NK-92 (cell line): Measurements from ENCODE around the gene LIPK.
"Not testable (repeated sequence)": the region's sequence is repeated elsewhere in the genome, so short reads cannot be mapped to it uniquely, and the experiment has no call there.

ENCODE experiments used
- DNase-seq: peaks from one replicate; lab custom pipeline; 2025; ENCODE audit not compliant: unreplicated experiment; lab: John Stamatoyannopoulos, UW

The LIPK gene, protein sequence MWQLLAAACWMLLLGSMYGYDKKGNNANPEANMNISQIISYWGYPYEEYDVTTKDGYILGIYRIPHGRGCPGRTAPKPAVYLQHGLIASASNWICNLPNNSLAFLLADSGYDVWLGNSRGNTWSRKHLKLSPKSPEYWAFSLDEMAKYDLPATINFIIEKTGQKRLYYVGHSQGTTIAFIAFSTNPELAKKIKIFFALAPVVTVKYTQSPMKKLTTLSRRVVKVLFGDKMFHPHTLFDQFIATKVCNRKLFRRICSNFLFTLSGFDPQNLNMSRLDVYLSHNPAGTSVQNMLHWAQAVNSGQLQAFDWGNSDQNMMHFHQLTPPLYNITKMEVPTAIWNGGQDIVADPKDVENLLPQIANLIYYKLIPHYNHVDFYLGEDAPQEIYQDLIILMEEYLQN

GRCh38 chr10:88705958-88706357, at the start of gene LIPK:
LIPK (plus strand) TSS chr10:88706249; CDS start chr10:88724544, 18,295 bp downstream.
- DNase-seq = no peak

- no peak for DNase-seq
Measured at GRCh38 chr10:88657901-88658300, 48.1 kb upstream of the LIPK start.

DNA sequence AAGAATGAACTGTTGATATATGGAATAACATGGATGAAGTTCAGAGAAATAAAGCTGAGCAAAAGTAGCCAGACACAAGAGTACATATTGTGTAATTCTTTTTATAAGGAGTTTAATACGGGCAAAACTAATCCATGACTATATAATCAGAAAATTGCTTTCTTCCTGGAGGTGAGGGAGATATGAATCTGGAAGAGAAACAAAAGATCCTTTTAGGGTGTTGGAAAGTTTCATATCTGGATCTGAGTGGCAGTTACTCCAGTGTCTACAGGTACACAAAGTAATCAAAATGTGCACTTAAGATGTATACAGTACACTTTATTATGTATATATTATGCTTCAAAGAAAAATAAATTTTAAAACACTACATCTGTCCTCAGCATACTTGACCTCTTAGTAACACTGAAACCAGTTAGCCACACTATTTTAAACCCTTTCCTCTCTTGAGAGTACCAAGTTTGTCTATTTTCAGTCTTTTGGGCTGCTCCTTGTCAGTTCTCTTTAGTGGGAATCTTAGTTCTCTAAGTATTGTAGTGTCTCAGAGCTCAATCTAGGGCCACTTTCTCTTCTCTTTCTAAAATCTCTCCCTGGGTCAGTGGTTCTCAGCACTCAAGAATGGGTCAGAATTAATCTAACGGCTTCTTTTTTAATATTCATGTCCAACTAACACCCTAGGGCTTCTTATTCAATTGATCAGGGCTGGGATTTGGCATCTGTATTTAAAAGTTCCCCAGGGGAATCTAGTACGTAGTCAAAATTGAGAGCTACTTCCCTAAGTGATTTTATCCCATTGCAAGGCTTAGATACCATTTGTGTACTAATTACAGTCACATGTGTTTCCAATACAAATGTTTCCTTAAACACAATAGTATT, 46.1 kb upstream of the LIPK start:
- DNase-seq = no peak

- no peak for DNase-seq
Measured at GRCh38 chr10:88660598-88660884, 45.5 kb upstream of the LIPK start.

- DNase-seq = no peak
Measured at GRCh38 chr10:88661018-88661417, 45.0 kb upstream of the LIPK start.

GRCh38 chr10:88661577-88661976, 44.5 kb upstream of the LIPK start:
- DNase-seq = no peak

DNA sequence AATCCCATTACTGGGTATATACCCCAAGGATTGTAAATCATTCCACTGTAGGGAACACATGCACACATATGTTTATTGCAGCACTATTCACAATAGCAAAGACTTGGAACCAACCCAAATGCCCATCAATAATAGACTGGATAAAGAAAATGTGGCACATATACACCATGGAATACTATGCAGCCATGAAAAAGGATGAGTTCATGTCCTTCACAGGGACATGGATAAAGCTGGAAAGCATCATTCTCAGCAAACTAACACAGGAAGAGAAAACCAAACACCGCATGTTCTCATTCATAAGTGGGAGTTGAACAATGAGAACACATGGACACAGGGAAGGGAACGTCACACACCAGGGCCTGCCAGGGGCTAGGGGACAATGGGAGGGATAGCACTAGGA, 42.9 kb upstream of the LIPK start:
- not testable (repeated sequence) for DNase-seq

- DNase-seq = no peak
Measured at GRCh38 chr10:88664142-88664541, 41.9 kb upstream of the LIPK start, which contains the start of gene LIPF. LIPF (plus strand) TSS chr10:88664442; CDS start chr10:88667298, 2,856 bp downstream.

DNA sequence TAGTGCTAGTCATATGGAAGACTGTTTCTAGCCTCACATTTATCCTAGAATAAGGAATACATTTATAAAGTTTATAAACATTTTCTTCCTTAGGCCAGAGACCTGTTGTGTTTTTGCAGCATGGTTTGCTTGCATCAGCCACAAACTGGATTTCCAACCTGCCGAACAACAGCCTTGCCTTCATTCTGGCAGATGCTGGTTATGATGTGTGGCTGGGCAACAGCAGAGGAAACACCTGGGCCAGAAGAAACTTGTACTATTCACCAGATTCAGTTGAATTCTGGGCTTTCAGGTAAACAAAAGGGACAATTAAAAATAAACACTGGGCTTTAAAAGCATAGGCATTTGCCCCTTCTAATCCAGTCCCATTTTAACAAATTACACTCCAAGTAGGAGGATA, 37.6 kb upstream of the LIPK start:
- DNase-seq = no peak

DNA sequence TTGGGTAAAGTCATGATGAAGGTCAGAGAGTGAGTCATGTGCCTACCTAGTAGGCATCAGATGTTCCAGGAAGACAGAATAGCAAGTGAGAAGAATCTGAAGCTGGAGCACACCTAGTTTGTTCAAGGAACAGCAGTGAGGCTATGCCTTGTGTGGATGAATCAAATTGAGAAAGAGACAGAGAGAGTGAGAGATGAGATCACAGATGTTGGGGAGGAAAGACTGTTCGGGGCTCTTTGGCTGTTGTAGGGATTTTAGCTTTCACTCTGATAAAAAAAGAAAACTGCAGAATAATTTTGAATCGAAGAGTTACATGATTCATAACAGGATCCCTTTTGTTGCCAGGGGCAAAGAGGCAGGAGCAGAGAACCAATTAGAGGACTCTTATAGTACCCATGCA, 35.6 kb upstream of the LIPK start:
- no peak for DNase-seq

DNA sequence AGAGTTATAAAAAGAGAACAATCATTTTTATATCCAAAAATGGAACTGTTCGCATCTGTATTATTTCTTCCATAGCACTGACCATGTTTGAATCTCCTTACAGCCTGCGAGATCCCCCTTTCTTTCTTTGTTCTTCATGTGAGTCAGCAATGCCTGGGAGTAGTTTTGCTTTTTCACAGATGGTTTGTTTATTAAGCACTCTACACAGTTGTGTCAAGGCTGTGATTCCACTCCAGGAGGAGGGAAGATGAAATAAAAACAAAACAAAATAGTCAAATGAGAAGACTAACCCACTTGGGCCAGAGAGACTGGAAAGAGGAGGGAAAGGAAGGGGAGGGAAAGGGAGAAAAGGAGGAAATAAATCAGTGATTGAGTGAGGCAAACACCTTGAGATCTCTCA, 34.0 kb upstream of the LIPK start:
- no peak for DNase-seq

DNA sequence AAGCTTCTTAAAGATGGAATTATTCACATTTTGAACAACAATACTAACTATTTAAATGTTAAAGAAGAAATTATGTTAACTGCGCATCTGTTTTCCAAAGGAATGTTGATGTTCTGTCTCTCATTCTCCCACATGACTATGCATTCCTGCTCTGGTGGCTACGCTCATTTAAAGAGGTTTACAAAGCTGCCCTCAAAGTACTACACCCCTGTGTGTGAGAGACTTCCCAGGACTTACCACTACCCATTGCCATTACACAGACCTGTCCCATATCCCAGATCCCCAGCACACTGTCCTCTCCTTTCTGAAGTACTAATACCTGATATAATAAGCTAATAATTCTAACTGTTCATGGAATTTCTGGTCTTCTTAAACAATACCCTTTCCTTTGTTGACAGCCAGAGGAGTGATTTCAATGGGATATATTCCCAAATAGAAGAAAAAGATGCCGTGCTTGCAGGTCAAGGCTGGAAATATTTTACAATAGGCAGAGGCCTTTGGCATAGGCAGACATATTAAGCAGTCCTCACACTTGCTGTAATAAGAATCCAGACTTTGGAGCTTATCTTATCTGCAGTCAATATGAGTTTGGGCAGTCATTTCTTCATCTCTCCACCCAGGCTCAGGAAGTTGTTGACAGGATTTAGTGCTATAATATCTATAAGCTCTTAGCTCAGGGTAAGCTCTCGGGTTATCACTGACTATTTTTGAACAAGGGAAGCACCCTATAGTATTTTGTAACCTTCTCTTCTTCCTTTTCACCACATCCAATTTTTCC, 29.6 kb upstream of the LIPK start:
- no peak for DNase-seq

- DNase-seq = no peak
Measured at GRCh38 chr10:88680958-88681357, 25.1 kb upstream of the LIPK start.

- DNase-seq = no peak
Measured at GRCh38 chr10:88682491-88682890, 23.6 kb upstream of the LIPK start.

- no peak for DNase-seq
Measured at GRCh38 chr10:88687853-88688467, 18.1 kb upstream of the LIPK start.

GRCh38 chr10:88689366-88689765, 16.7 kb upstream of the LIPK start:
- DNase-seq = no peak

DNA sequence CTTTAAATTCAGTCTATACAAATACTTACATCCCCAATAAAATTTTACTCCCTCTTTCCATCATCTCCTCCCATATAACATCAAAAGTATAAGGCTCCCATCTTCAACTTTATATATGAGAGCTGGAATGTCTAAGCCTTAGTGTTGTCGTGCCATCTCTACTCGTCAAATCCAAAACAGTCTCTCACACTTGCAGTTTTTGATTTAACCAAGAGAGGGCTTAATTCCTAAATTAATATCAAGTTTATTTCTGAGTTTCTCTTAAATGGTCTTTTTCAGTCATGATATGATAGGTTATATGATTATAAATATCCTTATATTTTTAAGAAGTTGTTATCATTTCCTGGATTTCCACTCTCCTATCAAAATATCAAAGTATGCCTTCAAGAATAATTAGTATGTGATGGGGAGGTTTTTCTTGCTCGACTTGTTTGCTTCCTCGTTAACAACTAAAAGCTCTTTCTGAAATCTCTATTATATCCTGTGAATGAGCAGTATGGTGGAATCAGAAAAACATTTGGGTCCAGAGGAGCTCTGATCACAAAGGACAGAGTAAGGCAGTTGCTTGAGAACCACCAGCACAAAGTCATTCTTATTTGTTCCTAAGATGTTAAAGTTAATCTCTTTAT, 12.5 kb upstream of the LIPK start:
- no peak for DNase-seq

- no peak for DNase-seq
Measured at GRCh38 chr10:88702848-88703597, 3.0 kb upstream of the LIPK start.

GRCh38 chr10:88707429-88708155, 1.5 kb downstream of the LIPK start:
- DNase-seq = no peak
